HUES48 (cell line): Measurements from ENCODE around the gene KLHL28.
A peak's percentile ranks its signal among the peaks of the same experiment; 100 is the strongest.

Source experiments
- H3K27ac ChIP-seq: one replicate; pipeline ENCODE4 v1.7.0; 2013; ENCODE audit warnings: low read depth, low read length, inconsistent platforms
- H3K27me3 ChIP-seq: 2 replicates; pipeline ENCODE4 v1.6.1; 2013; ENCODE audit warnings: mild to moderate bottlenecking, low read length; ENCODE audit not compliant: control insufficient read depth, insufficient read depth
- H3K36me3 ChIP-seq: 2 replicates; pipeline ENCODE4 v1.6.1; 2013; ENCODE audit warnings: low read length; ENCODE audit not compliant: control insufficient read depth, insufficient read depth
- H3K4me1 ChIP-seq: 2 replicates; pipeline ENCODE4 v1.6.1; 2013; ENCODE audit warnings: mild to moderate bottlenecking, low read length; ENCODE audit not compliant: control insufficient read depth, insufficient read depth
- H3K4me3 ChIP-seq: 2 replicates; pipeline ENCODE4 v1.5.1; 2013; ENCODE audit warnings: mild to moderate bottlenecking, low read depth, low read length
- H3K9ac ChIP-seq: 2 replicates; pipeline ENCODE4 v1.6.1; 2013; ENCODE audit warnings: mild to moderate bottlenecking, low read depth, low read length, moderate library complexity
- H3K9me3 ChIP-seq: 2 replicates; pipeline ENCODE4 v1.6.1; 2013; ENCODE audit warnings: low read length; ENCODE audit not compliant: control insufficient read depth, insufficient read depth

The KLHL28 gene

GRCh38 chr14:44979273-44979672 is 17.5 kb upstream of the KLHL28 start:
- H3K27me3 ChIP-seq, result no peaks in the 10 kb centered on the region
- no peak overlapping the region for H3K27ac ChIP-seq
- H3K4me3 ChIP-seq, result no peak overlapping the region
- H3K9me3 ChIP-seq, result no peaks in the 10 kb centered on the region
- H3K9ac ChIP-seq, result no peak overlapping the region
- no peaks in the 10 kb centered on the region for H3K4me1 ChIP-seq
- no peaks in the 10 kb centered on the region for H3K36me3 ChIP-seq

GRCh38 chr14:44971459-44971858 is 9.7 kb upstream of the KLHL28 start:
- Histone ChIP-seq H3K4me1 (peaks cover 6% of the 10 kb centered on the region; the same call in 1 of the 2 replicates), H3K27ac (no peak overlapping the region), H3K9ac (no peak overlapping the region), H3K36me3 (no peaks in the 10 kb centered on the region), H3K9me3 (no peaks in the 10 kb centered on the region), H3K4me3 (no peak overlapping the region), H3K27me3 (no peaks in the 10 kb centered on the region)

- Histone ChIP-seq H3K27ac (no peak overlapping the region), H3K9me3 (no peaks in the 10 kb centered on the region), H3K36me3 (no peaks in the 10 kb centered on the region), H3K27me3 (no peaks in the 10 kb centered on the region), H3K4me3 (no peak overlapping the region), H3K9ac (no peak overlapping the region), H3K4me1 (peaks cover 6% of the 10 kb centered on the region; the same call in 1 of the 2 replicates)
These were observed 9.2 kb upstream of the KLHL28 start for GRCh38 chr14:44970907-44971306.

- Histone ChIP-seq H3K27ac (no peak overlapping the region), H3K27me3 (no peaks in the 10 kb centered on the region), H3K9ac (no peak overlapping the region), H3K36me3 (no peaks in the 10 kb centered on the region), H3K4me1 (peaks cover 19% of the 10 kb centered on the region), H3K9me3 (no peaks in the 10 kb centered on the region), H3K4me3 (no peak overlapping the region)
These were observed 7.0 kb upstream of the KLHL28 start for GRCh38 chr14:44968714-44969113.

GRCh38 chr14:44966601-44967336 is 5.0 kb upstream of the KLHL28 start:
- H3K9me3 ChIP-seq, result no peaks in the 10 kb centered on the region
- peak overlapping the region; percentile 45 for H3K4me3 ChIP-seq
- H3K27me3 ChIP-seq, result no peaks in the 10 kb centered on the region
- peaks cover 24% of the 10 kb centered on the region for H3K4me1 ChIP-seq
- H3K9ac ChIP-seq, result no peak overlapping the region
- no peak overlapping the region for H3K27ac ChIP-seq
- H3K36me3 ChIP-seq, result no peaks in the 10 kb centered on the region

- Histone ChIP-seq H3K27me3 (no peaks in the 10 kb centered on the region), H3K4me1 (peaks cover 37% of the 10 kb centered on the region), H3K27ac (no peak overlapping the region), H3K36me3 (no peaks in the 10 kb centered on the region), H3K9me3 (no peaks in the 10 kb centered on the region), H3K9ac (no peak overlapping the region), H3K4me3 (peak overlapping the region; percentile 82)
These were observed 2.1 kb upstream of the KLHL28 start for GRCh38 chr14:44963775-44964380.

GRCh38 chr14:44963044-44963528 is 1.3 kb upstream of the KLHL28 start:
- Histone ChIP-seq H3K4me3 (peak overlapping the region; percentile 82), H3K9ac (peak overlapping the region; percentile 68; the same call in 1 of the 2 replicates), H3K9me3 (no peaks in the 10 kb centered on the region), H3K27me3 (no peaks in the 10 kb centered on the region), H3K36me3 (no peaks in the 10 kb centered on the region), H3K4me1 (peaks cover 37% of the 10 kb centered on the region), H3K27ac (no peak overlapping the region)

GRCh38 chr14:44962334-44963043 is 742 bp upstream of the KLHL28 start:
- H3K9me3 ChIP-seq, result no peaks in the 10 kb centered on the region
- H3K4me3 ChIP-seq, result peak overlapping the region; percentile 82
- no peaks in the 10 kb centered on the region for H3K27me3 ChIP-seq
- H3K27ac ChIP-seq, result peak overlapping the region; percentile 84
- H3K4me1 ChIP-seq, result peaks cover 36% of the 10 kb centered on the region
- peak overlapping the region; percentile 68 for H3K9ac ChIP-seq
- H3K36me3 ChIP-seq, result no peaks in the 10 kb centered on the region

- Histone ChIP-seq H3K4me1 (peaks cover 30% of the 10 kb centered on the region; the same call in 1 of the 2 replicates), H3K9me3 (no peaks in the 10 kb centered on the region), H3K27ac (peak overlapping the region; percentile 86), H3K36me3 (no peaks in the 10 kb centered on the region), H3K4me3 (peak overlapping the region; percentile 82), H3K9ac (peak overlapping the region; percentile 52; the same call in 1 of the 2 replicates), H3K27me3 (no peaks in the 10 kb centered on the region)
These were observed 595 bp downstream of the KLHL28 start for GRCh38 chr14:44961151-44961553.

- Histone ChIP-seq H3K27me3 (no peaks in the 10 kb centered on the region), H3K36me3 (no peaks in the 10 kb centered on the region), H3K9ac (0 out of 2 replicates have a peak overlapping the region, but pooled peaks have one; percentile 52), H3K4me3 (peak overlapping the region; percentile 82), H3K9me3 (no peaks in the 10 kb centered on the region), H3K27ac (peak overlapping the region; percentile 86), H3K4me1 (peaks cover 30% of the 10 kb centered on the region; the same call in 1 of the 2 replicates)
These were observed 1.1 kb downstream of the KLHL28 start for GRCh38 chr14:44960646-44961045.
